ENCODE measurements around the gene PNMT.

The PNMT gene

GRCh38 chr17:39667945-39668924 is at the start of gene PNMT:
Gene PNMT, plus strand, starts transcription at chr17:39668453. Its CDS starts 23 bp downstream, at chr17:39668476.
- DNase-seq: peak in 1 of 2 experiments; percentile 87

- DNase-seq: no peak
These were observed 49.1 kb upstream of the PNMT start for GRCh38 chr17:39618956-39619785.

GRCh38 chr17:39619786-39620101 is 48.5 kb upstream of the PNMT start:
- no peak for DNase-seq

GRCh38 chr17:39621523-39622379 is 46.5 kb upstream of the PNMT start:
- DNase-seq: peak; percentile 61 to 83

GRCh38 chr17:39622380-39623006 is 45.8 kb upstream of the PNMT start:
- DNase-seq: no peak

GRCh38 chr17:39623356-39623950 is 44.8 kb upstream of the PNMT start:
- DNase-seq: peak; percentile 38 to 90

- DNase-seq: no peak
These were observed 43.9 kb upstream of the PNMT start for GRCh38 chr17:39624313-39624712.

GRCh38 chr17:39625198-39625785 is 43.0 kb upstream of the PNMT start:
- DNase-seq: no peak

GRCh38 chr17:39626171-39627046 is 41.8 kb upstream of the PNMT start, which contains the start of gene PPP1R1B:
Gene PPP1R1B, plus strand, starts transcription at chr17:39626952. Its CDS starts 441 bp downstream, at chr17:39627393.
- DNase-seq: peak in 1 of 2 experiments; percentile 48

- DNase-seq: peak in 1 of 2 experiments; percentile 28
These were observed 41.1 kb upstream of the PNMT start for GRCh38 chr17:39627047-39627711.

GRCh38 chr17:39627712-39628516 is 40.3 kb upstream of the PNMT start:
- DNase-seq: peak in 1 of 2 experiments; percentile 61

- DNase-seq: peak; percentile 34 to 70
These were observed 39.4 kb upstream of the PNMT start for GRCh38 chr17:39628655-39629493.

GRCh38 chr17:39629494-39629880 is 38.8 kb upstream of the PNMT start:
- no peak for DNase-seq

- DNase-seq: no peak
These were observed 38.4 kb upstream of the PNMT start for GRCh38 chr17:39629898-39630297.

- peak in 1 of 2 experiments; percentile 16 for DNase-seq
These were observed 36.9 kb upstream of the PNMT start for GRCh38 chr17:39631403-39631802.

- peak in 1 of 2 experiments; percentile 24 for DNase-seq
These were observed 35.9 kb upstream of the PNMT start for GRCh38 chr17:39632153-39632941.
